Measurements from ENCODE around the gene MAP2K4.
"Not testable (repeated sequence)": the region's sequence is repeated elsewhere in the genome, so short reads cannot be mapped to it uniquely, and the experiment has no call there.

The MAP2K4 gene

GRCh38 chr17:12020642-12021622 lies at the start of gene MAP2K4:
Gene MAP2K4 (plus strand): TSS chr17:12020877. CDS start chr17:12020887, 10 bp downstream.
- DNase-seq = peak; percentile 91

- DNase-seq = not testable (repeated sequence)
Observed at GRCh38 chr17:11972741-11973140, 47.9 kb upstream of the MAP2K4 start.

GRCh38 chr17:11979795-11980194 lies 40.9 kb upstream of the MAP2K4 start:
- no peak for DNase-seq

DNA sequence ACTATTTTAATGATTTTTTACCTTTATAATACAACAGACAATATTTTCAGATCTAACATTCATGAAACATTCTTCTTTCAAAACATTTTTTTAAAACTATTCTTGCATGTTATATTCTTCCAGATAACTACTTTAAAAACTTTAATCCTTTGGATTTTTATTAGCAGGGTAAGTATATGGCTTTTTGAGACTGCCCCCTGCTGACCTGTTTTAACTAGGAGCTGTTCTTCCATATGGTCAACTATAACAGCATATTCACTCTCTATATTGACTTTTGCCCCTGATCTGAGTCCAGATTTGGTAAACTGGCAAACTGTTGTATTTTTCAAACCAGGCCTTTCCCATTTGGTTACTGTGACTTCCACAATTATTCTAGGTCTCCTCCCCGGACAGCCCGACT lies 39.9 kb upstream of the MAP2K4 start:
- no peak for DNase-seq

DNA sequence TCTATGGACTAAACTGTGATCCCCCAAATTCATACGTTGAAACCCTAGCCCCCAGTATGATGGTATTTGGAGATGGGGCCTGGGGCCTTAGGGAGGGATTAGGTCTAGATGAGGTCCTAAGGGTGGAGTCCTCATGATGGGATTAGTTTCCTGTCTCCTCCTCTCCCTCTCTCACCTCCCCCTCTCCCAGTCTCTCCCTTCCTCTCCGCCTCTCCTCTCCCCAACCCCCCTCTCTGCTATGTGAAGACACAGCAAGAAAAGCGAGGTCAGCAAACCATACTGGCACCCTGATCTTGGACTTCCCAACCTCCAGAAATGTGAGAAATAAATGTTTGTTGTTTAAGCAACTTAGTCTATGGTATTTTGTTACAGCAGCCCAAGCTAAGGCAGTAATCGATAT lies 38.8 kb upstream of the MAP2K4 start:
- DNase-seq = no peak

DNA sequence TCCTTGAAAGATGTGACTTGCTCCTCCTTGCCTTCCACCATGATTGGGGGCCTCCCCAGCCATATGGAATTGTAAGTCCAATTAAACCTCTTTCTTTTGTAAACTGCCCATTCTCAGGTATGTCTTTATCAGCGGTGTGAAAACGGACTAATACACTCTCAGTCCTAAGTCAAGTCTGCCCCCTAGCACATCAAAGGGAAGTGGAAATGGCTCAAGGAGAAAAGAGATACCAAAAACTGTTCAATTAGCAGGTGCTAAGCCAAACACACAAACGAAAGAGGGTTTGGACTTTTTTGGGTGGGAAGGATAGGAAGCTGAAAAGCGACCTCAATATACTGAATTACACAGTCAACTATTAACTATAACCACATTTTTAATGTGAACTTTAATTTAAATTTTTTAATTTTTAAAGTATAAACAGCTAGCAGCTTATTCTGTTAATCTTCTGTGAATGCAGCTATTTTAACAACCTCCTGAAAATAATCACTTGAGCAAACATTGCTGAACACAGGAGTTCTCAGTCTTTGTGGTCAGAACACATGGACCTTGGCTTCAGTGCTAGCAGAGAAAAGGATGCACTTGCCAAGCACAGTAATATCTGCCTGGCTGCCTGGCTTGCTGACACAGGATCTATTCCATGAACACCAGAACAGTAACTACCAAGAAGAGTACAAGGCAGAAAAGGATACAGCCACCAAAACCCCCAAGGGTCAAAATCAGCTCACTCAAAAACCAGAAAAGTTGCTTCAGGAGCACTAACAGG lies 34.3 kb upstream of the MAP2K4 start:
- no peak for DNase-seq

- DNase-seq = no peak
Observed at GRCh38 chr17:11986942-11987329, 33.7 kb upstream of the MAP2K4 start.

DNA sequence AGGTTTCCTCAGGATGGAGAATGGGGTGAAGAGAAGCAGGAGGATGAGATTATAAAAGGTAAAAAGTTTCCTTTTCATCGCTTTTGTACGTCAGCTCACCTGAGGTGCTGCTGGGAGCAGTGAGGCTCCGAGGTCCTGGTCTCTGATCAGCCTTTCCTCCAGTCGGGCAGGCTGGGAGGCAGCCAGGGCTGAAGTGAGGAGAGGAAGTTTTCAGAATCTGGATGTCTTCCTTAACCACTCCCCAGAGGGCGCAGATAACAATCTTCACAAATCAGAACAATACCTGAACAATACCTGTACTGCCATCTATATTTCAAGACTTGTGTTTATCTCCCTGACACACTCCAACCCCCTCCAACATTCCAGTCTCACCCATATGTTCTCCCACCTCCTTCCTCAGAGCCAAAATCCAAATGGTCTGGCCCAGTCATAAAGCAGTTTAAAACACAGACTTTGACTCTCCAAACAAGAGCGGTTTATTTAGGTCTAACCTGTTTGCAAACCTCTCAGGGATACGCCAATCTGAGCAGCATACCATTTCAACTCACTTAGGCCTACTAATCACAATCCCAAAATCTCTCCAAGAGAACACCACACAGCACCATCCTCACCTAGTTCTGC lies 30.2 kb upstream of the MAP2K4 start:
- DNase-seq = no peak

GRCh38 chr17:11991461-11991860 lies 29.2 kb upstream of the MAP2K4 start:
- no peak for DNase-seq

- DNase-seq = peak; percentile 40
Observed at GRCh38 chr17:11996722-11997146, 23.9 kb upstream of the MAP2K4 start.

GRCh38 chr17:11997147-11997971 lies 23.3 kb upstream of the MAP2K4 start, which contains the start of gene ZNF18:
Gene ZNF18 (minus strand): TSS chr17:11997475. CDS start chr17:11992829, 4,646 bp downstream.
- DNase-seq = peak; percentile 92

- DNase-seq = no peak
Observed at GRCh38 chr17:11997972-11998233, 22.8 kb upstream of the MAP2K4 start.

- no peak for DNase-seq
Observed at GRCh38 chr17:11999696-12000095, 21.0 kb upstream of the MAP2K4 start.

GRCh38 chr17:12007466-12007865 lies 13.2 kb upstream of the MAP2K4 start:
- DNase-seq = no peak

- no peak for DNase-seq
Observed at GRCh38 chr17:12021623-12022140, 1.0 kb downstream of the MAP2K4 start.

DNA sequence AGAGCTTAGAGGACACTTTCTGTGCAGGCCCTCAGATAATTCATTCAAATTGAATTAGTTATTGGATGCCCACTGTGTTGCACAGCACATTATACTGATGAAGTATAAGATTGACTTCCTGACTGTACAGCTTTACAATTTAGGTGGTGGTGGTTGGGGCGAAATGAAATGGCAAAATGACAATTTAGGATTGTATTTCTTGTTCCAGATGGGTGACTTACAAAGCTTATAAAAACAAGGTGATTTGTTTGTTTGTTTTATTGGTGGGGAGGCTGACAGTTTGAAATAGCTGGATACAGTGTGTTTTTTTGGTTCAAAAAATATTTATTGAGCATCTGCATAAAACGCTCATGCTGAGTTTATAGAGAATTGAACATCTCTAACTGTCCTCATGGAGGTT lies 1.6 kb downstream of the MAP2K4 start:
- no peak for DNase-seq

DNA sequence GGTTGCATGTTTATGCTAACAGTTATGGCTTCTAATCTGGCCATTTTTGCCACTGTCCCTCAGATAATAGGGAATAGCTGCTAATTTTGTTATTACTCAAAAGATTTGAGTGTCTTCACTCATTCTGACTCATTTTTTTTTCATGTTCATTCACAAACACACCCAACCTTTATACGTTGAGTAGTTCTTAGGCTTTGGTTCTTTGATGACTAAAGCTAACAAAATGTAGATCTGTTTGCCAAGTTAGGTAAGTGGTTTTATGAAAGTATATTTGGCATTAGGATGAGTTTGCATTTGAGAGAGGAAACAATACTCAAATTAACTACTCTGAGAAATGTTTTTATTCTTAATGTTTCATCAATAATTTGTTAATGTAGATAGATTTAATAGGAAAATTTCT lies 3.6 kb downstream of the MAP2K4 start:
- no peak for DNase-seq

GRCh38 chr17:12027658-12028057 lies 7.0 kb downstream of the MAP2K4 start:
- DNase-seq = no peak

- no peak for DNase-seq
Observed at GRCh38 chr17:12028611-12029010, 7.9 kb downstream of the MAP2K4 start.

- no peak for DNase-seq
Observed at GRCh38 chr17:12034538-12034937, 13.9 kb downstream of the MAP2K4 start.

DNA sequence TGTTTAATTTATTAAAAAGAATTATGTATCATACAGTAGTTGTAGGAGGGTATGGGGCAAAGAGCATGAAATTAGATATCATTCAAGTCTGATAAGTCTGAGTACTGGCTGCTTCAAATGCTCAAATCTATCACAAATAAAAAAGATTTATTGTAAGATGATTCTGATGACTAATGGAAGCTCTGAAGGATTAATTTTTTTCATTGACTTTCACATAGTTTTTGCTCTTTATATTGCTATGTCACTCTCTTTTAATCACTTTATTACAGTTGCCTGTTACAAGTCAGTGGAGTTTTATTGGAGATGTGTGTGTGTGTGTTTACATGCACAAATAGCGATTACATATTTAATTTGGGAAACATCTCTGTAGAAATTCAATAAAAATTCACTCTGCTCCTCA lies 15.0 kb downstream of the MAP2K4 start:
- DNase-seq = no peak

DNA sequence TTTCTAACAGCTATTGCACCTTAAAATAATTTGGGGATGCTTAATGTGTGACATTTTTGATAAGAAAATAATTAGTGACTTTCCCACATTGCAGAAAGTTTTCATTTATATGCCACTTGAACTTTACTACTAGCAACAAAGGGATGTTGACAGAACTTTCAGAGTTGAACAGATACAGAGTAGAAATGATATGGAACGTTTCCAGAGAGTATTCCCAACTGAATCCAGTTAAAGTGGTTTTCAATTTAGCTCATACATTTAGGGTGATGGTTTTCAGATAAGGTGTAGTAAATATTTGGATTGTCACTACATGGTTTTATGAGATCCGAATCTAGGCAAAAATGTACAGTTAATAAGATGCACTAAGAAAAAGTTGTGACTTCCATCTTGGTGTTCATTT lies 17.3 kb downstream of the MAP2K4 start:
- no peak for DNase-seq

All from CD4-positive, alpha-beta T cell treated with Interleukin-4 for 4 hours (primary cell).